HepG2 (cell line): ENCODE results near the gene HYAL1. TPM values are rescaled to one million over a fixed set of nuclear protein-coding genes. Genes with fewer than 3 reads are reported as not detected.

ENCODE experiments used
- ATAC-seq: fragments of 200-7000 bp; cut with Tn5 transposase; 3 replicates; pipeline ENCODE4 v1.9.1; 2020; ENCODE audit warnings: mild to moderate bottlenecking, moderate library complexity
- BruUV-seq: library from RNA; stranded (reverse); fragments of 400-500 nt; replicated peaks from 2 replicates; lab custom pipeline; 2021; lab: Mats Ljungman, UMichigan
- CTCF ChIA-PET: fragments of 300-600 bp; formaldehyde crosslinking; extraction: SDS; loops from one replicate; lab custom pipeline; 2021; ENCODE audit warnings: low total read pairs, inconsistent platforms, low intra/inter-chr PET ratio; lab: Yijun Ruan, JAX
- POLR2A ChIA-PET: fragments of 350-600 bp; sonication (Branson Sonifier 250); formaldehyde crosslinking; loops from one replicate; lab custom pipeline; 2020; ENCODE audit warnings: antibody characterized with exemption, inconsistent platforms; lab: Yijun Ruan, JAX
- DNase-seq: peaks from one replicate; pipeline ENCODE4 v3.0.0-alpha.2; 2015; ENCODE audit warnings: low spot score
- FAIRE-seq: peaks from 3 replicates; lab custom pipeline; 2011; peaks lifted over from hg19 to GRCh38; lab: Jason Lieb, UNC
- H2AFZ ChIP-seq: one replicate; pipeline ENCODE4 v1.6.1; 2011; ENCODE audit warnings: low read length, inconsistent platforms
- H3K27ac ChIP-seq: fragments of 300-600 bp; 3 replicates; pipeline ENCODE4 v1.8.0; 2011; ENCODE audit warnings: mixed run types, mild to moderate bottlenecking, mixed read lengths, low read length, inconsistent platforms; ENCODE audit not compliant: insufficient read depth; ENCODE audit errors: extremely low read length
- H3K27me3 ChIP-seq, 2 experiments: fragments of 200-600 bp in 1 of 2; 2 replicates in 1 of 2; 3 replicates in 1 of 2; pipeline versions ENCODE4 v1.6.0 to v1.8.0; 2011; ENCODE audit warnings: low read length in 2 of 2, mild to moderate bottlenecking in 2 of 2, moderate library complexity in 2 of 2, inconsistent platforms in 1 of 2; ENCODE audit not compliant: insufficient read depth in 2 of 2, control insufficient read depth in 1 of 2
- H3K36me3 ChIP-seq, 2 experiments: fragments of 200-600 bp in 1 of 2; replicated peaks in 1 of 2; 2 replicates in 1 of 2; 3 replicates in 1 of 2; pipeline versions ENCODE4 v1.5.1 to v1.8.0; 2011; ENCODE audit warnings: low read length in 2 of 2, inconsistent platforms in 1 of 2; ENCODE audit not compliant: insufficient read depth in 2 of 2, control insufficient read depth in 1 of 2
- H3K4me1 ChIP-seq: 2 replicates; pipeline ENCODE4 v1.5.1; 2012; ENCODE audit warnings: low read length, inconsistent platforms; ENCODE audit not compliant: insufficient read depth
- H3K4me2 ChIP-seq: 2 replicates; pipeline ENCODE4 v1.6.0; 2011; ENCODE audit warnings: low read depth, low read length, inconsistent platforms
- H3K4me3 ChIP-seq, 3 experiments: fragments of 200-600 bp in 1 of 3; sonication (generic), shearing (Covaris generic) in 1 of 3; replicated peaks in 1 of 3; 2 replicates each; pipeline ENCODE4 v1.5.1; 2011 to 2016; ENCODE audit warnings: low read length in 3 of 3, inconsistent platforms in 2 of 3, low read depth in 2 of 3, mild to moderate bottlenecking in 2 of 3, control low read depth in 1 of 3, mixed read lengths in 1 of 3; ENCODE audit not compliant: insufficient read depth in 1 of 3
- H3K79me2 ChIP-seq: one replicate; pipeline ENCODE4 v1.6.1; 2011; ENCODE audit warnings: low read length, inconsistent platforms; ENCODE audit not compliant: insufficient read depth
- H3K9ac ChIP-seq: 2 replicates; pipeline ENCODE4 v1.6.0; 2011; ENCODE audit warnings: mild to moderate bottlenecking, low read depth, low read length, inconsistent platforms; ENCODE audit not compliant: insufficient read depth
- H3K9me3 ChIP-seq: 2 replicates; pipeline ENCODE4 v1.5.1; 2012; ENCODE audit warnings: mild to moderate bottlenecking, low read length
- H4K20me1 ChIP-seq: 2 replicates; pipeline ENCODE4 v1.6.0; 2011; ENCODE audit warnings: inconsistent platforms, mild to moderate bottlenecking, low read length, moderate library complexity; ENCODE audit not compliant: insufficient read depth
- ATF7-NPFF ChIP-seq: sonication (generic); formaldehyde crosslinking; IDR thresholded peaks from 2 replicates; pipeline ENCODE4 v1.8.1; 2023; ENCODE audit warnings: mild to moderate bottlenecking, low read depth, missing genetic modification reagents, moderate library complexity
- FOSL1 ChIP-seq: sonication (generic); formaldehyde crosslinking; IDR thresholded peaks from 2 replicates; pipeline ENCODE4 v1.9.0; 2021; ENCODE audit warnings: missing genetic modification reagents, borderline replicate concordance
- HES4 ChIP-seq: sonication (generic); formaldehyde crosslinking; IDR thresholded peaks from 2 replicates; pipeline ENCODE4 v1.9.0; 2021; ENCODE audit warnings: mild to moderate bottlenecking, missing genetic modification reagents, borderline replicate concordance
- HMG20A ChIP-seq: IDR thresholded peaks from 2 replicates; pipeline ENCODE4 v1.6.1; 2016; ENCODE audit warnings: borderline replicate concordance
- MAFK ChIP-seq, 2 experiments: IDR thresholded peaks in 1 of 2; conservative IDR thresholded peaks in 1 of 2; 2 replicates each; pipeline ENCODE4 v1.6.1; 2011; ENCODE audit warnings: improper control_type of control experiment in 2 of 2, low read length in 2 of 2
- PHF8 ChIP-seq: sonication (generic); formaldehyde crosslinking; IDR thresholded peaks from 2 replicates; pipeline ENCODE4 v1.5.0; 2020; ENCODE audit warnings: missing genetic modification reagents
- RFX1 ChIP-seq: fragments of 450-650 bp; IDR thresholded peaks from 2 replicates; pipeline ENCODE4 v1.6.1; 2017
- SP1 ChIP-seq, 2 experiments: fragments of 450-650 bp in 1 of 2; sonication (generic) in 1 of 2; formaldehyde crosslinking in 1 of 2; IDR thresholded peaks; 2 replicates each; pipeline versions ENCODE4 v1.4.0 to v1.6.1; 2016 to 2020; ENCODE audit warnings: missing genetic modification reagents in 1 of 2
- SP2 ChIP-seq: sonication (generic); formaldehyde crosslinking; IDR thresholded peaks from 2 replicates; pipeline ENCODE4 v1.5.1; 2020; ENCODE audit warnings: mild to moderate bottlenecking, missing genetic modification reagents
- SP5 ChIP-seq: IDR thresholded peaks from 2 replicates; pipeline ENCODE4 v1.6.1; 2016; ENCODE audit warnings: low read depth, borderline replicate concordance
- ZBTB39 ChIP-seq: sonication (generic); formaldehyde crosslinking; IDR thresholded peaks from 2 replicates; pipeline ENCODE4 v1.5.0; 2020; ENCODE audit warnings: missing genetic modification reagents
- ZNF251 ChIP-seq: sonication (generic); formaldehyde crosslinking; IDR thresholded peaks from 2 replicates; pipeline ENCODE4 v1.9.0; 2021; ENCODE audit warnings: mild to moderate bottlenecking, missing genetic modification reagents
- ZNF264 ChIP-seq: sonication (generic); formaldehyde crosslinking; IDR thresholded peaks from 2 replicates; pipeline ENCODE4 v1.4.0; 2020; ENCODE audit warnings: missing genetic modification reagents
- ZNF678 ChIP-seq: sonication (generic); formaldehyde crosslinking; IDR thresholded peaks from 2 replicates; pipeline ENCODE4 v1.4.0; 2020; ENCODE audit warnings: mild to moderate bottlenecking, missing genetic modification reagents
- ZSCAN31 ChIP-seq: sonication (generic); formaldehyde crosslinking; IDR thresholded peaks from 2 replicates; pipeline ENCODE4 v1.5.0; 2020; ENCODE audit warnings: low read depth, mild to moderate bottlenecking, missing genetic modification reagents
- WGBS: methylation state at CpG from one replicate; pipeline ENCODE4 v1.1.6; 2017; ENCODE audit warnings: low lambda C conversion rate; 5-methylcytosine and 5-hydroxymethylcytosine counted together
- in situ Hi-C: cut with HindIII; loops from 2 replicates; pipeline ENCODE4 v1.10.0; 2017; ENCODE audit warnings: low pct_unique_long_range_greater_than_20kb; ENCODE audit not compliant: extremely low pct_ligation_motif_present
- intact Hi-C: fragments of 100-400 bp; cut with micrococcal nuclease; formaldehyde crosslinking; loops from one replicate; pipeline ENCODE4 v1.10.0; 2022; ENCODE audit not compliant: unreplicated experiment
- polyA plus RNA-seq, 8 experiments: library from polyadenylated mRNA; depleted of rRNA in 3 of 8; stranded (reverse) in 7 of 8; unstranded in 1 of 8; fragments of >200 nt; fragmentation: Illumina TruSeq in 4 of 8; extraction: Trizol in 4 of 8; gene quantifications; 2 replicates each; pipeline versions ENCODE4 v1.2.1 to v1.2.3, GENCODE V29; 2011 to 2016; ENCODE audit warnings: low read depth in 4 of 8, missing spikeins in 1 of 8, mixed read lengths in 1 of 8; ENCODE audit not compliant: insufficient read depth in 1 of 8
- total RNA-seq, 5 experiments: library from RNA; depleted of rRNA; stranded (reverse); fragments of >200 nt; fragmentation: Illumina TruSeq; extraction: Trizol; gene quantifications; 2 replicates each; pipeline ENCODE4 v1.2.3, GENCODE V29; 2016; ENCODE audit warnings: low read depth in 1 of 5

Gene HYAL1
- total and polyA plus RNA-seq, 2 of the 13 experiments (the other 11 are each of a cell fraction or from before 2014, with no cell fraction given): 76.5 to 193 TPM

- Histone ChIP-seq H3K4me1 (peaks cover 65% of the 10 kb centered on the region), H4K20me1 (no peaks in the 10 kb centered on the region), H3K79me2 (peaks cover 21% of the 10 kb centered on the region), H3K4me3 (no peak overlapping the region), H3K4me2 (no peak overlapping the region), H3K36me3 (peaks cover 1 to 17% of the 10 kb centered on the region in 2 experiments), H3K27ac (no peak overlapping the region), H3K9ac (no peak overlapping the region), H2AFZ (no peak overlapping the region), H3K27me3 (no peaks in the 10 kb centered on the region; a peak in 1 of 5 replicates), H3K9me3 (no peaks in the 10 kb centered on the region)
- in situ Hi-C loops: no loop called here
- DNase-seq (no peak), FAIRE-seq (no peak), ATAC-seq (no peak)
- WGBS: 86% methylated on average over 1 of the region's 2 CpGs
- BruUV-seq: no TSS peak
- ChIA-PET POLR2A (interaction anchor here (0.5 to 13.0 kb wide), 5 partner anchors 11 to 61 kb away, joined by 3 to 222 read pairs (median 5); partner anchors contain the start of genes HYAL1, HYAL3, LSMEM2 and NAA80), CTCF (interaction anchor here (1.1 to 1.5 kb wide), 4 partner anchors 22 to 67 kb away, joined by 4 to 14 read pairs (median 7); partner anchors contain the start of genes HYAL1 and IFRD2)
- TF ChIP-seq FOSL1: no peak
- TF ChIP-seq HES4 (CRISPR knock-in tag): no peak
- intact Hi-C loops: no loop called here
These were observed 21.7 kb upstream of the HYAL1 start for GRCh38 chr3:50325113-50325480.

DNA sequence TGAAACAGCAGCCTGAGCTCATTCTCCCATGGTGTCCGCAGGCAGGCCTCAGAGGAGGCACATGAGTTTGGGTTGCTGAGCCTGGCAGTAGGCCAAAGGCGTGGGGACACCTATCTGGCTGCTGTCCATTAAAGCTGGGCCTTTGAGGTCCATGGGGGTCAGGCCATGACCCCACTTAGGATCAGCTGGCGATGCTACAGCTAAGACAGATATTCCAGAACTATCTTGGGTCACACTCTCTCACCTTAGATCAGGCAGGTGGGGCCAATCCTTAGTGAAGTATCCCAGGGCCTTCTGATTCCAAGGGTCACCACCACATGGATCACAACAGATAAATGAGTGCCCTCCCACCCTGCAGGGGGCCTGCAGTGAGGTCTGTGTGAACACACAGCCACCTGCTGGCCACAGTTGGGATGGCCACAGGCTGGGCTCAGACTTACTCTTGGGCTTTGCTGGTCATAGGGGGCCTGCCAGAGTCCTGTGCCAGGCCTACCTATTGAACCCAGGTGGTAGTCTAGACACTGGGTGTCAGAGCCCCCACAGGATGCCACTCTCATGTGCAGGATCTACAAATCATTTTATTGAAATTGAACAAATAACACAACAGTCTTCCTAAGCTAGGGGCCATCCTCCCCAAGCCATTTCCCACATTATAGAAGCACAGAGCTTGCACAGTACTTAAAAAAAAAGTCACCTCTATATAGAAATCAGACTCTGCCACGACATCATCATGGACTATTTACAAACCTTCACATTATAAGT, 21.2 kb upstream of the HYAL1 start:
- no TSS peak for BruUV-seq
- ATAC-seq: peak; percentile 59
- in situ Hi-C loops: loop anchor here (5.0 kb wide), 1 partner anchor 62 kb away; no protein-coding TSS in a partner anchor
- peak overlapping the region; percentile 7; the same call in 1 of the 2 replicates for H3K9ac ChIP-seq
- peaks cover 0 to 13% of the 10 kb centered on the region in 2 experiments; a peak in 2 of 5 replicates for H3K36me3 ChIP-seq
- H3K9me3 ChIP-seq: no peaks in the 10 kb centered on the region
- 0% methylated on average over 1 of the region's 4 CpGs for WGBS
- intact Hi-C loops: loop anchor here (1.0 kb wide), 2 partner anchors 21 to 50 kb away; partner anchors contain the start of gene HYAL1
- FAIRE-seq: peak; percentile 84
- DNase-seq: peak; percentile 88
- peaks cover 69% of the 10 kb centered on the region for H3K4me1 ChIP-seq
- CTCF ChIA-PET: interaction anchor here (1.1 to 1.5 kb wide), 4 partner anchors 22 to 67 kb away, joined by 4 to 14 read pairs (median 7); partner anchors contain the start of genes HYAL1 and IFRD2
- no peak overlapping the region for H2AFZ ChIP-seq
- H3K27me3 ChIP-seq: no peaks in the 10 kb centered on the region; a peak in 1 of 5 replicates
- no peaks in the 10 kb centered on the region for H4K20me1 ChIP-seq
- H3K4me3 ChIP-seq: no peak overlapping the region; a peak in 1 of 6 replicates
- POLR2A ChIA-PET: interaction anchor here (0.5 to 13.0 kb wide), 10 partner anchors 12 to 67 kb away, joined by 3 to 222 read pairs (median 6); partner anchors contain the start of genes CYB561D2, HYAL1, HYAL3 and IFRD2
- peak overlapping the region; percentile 33; the same call in 1 of the 2 replicates for H3K4me2 ChIP-seq
- peak overlapping the region; percentile 100 for H3K27ac ChIP-seq
- peaks cover 27% of the 10 kb centered on the region for H3K79me2 ChIP-seq
- TF ChIP-seq RFX1: no peak
- TF ChIP-seq SP1 (IDR thresholded peaks at IDR 0.05): no peak
- TF ChIP-seq SP1 (CRISPR knock-in tag; IDR thresholded peaks at IDR 0.05): peak; percentile 40; the same call in 1 of the 2 replicates
- no peak for TF ChIP-seq ATF7-NPFF
- TF ChIP-seq ZBTB39 (CRISPR knock-in tag): 0 out of 2 replicates have a peak, but pooled peaks have one; percentile 15
- TF ChIP-seq HMG20A: no peak
- TF ChIP-seq ZNF251: no peak
- peak in 1 of 2 experiments; percentile 30; a peak in 1 of 4 replicates for TF ChIP-seq MAFK (conservative IDR thresholded peaks at IDR 0.05 in 1 of 2, IDR thresholded peaks at IDR 0.05 in 1 of 2; ENCODE audit: low read length in 2 of 2)
- 0 out of 2 replicates have a peak, but pooled peaks have one; percentile 39 for TF ChIP-seq ZNF264
- peak; percentile 62; the same call in 1 of the 2 replicates for TF ChIP-seq SP5 (CRISPR knock-in tag)
- peak; percentile 64; the same call in 1 of the 2 replicates for TF ChIP-seq ZSCAN31 (CRISPR knock-in tag)
- TF ChIP-seq ZNF678 (CRISPR knock-in tag): no peak
- TF ChIP-seq SP2 (CRISPR knock-in tag): no peak
- TF ChIP-seq PHF8 (CRISPR knock-in tag): peak; percentile 33; the same call in 1 of the 2 replicates
